ENCODE results near the gene WFDC1.
"Not testable (repeated sequence)": the region's sequence is repeated elsewhere in the genome, so short reads cannot be mapped to it uniquely, and the experiment has no call there.

The WFDC1 gene

GRCh38 chr16:84343800-84344199 lies 49.1 kb downstream of the WFDC1 start:
- H3K27ac ChIP-seq, result not testable (repeated sequence)

GRCh38 chr16:84344781-84345180 lies 50.1 kb downstream of the WFDC1 start:
- no peak overlapping the region for H3K27ac ChIP-seq
- H3K4me3 ChIP-seq, result no peak overlapping the region

More at GRCh38 chr16:84343800-84344199, 49.1 kb downstream of the WFDC1 start:
- H3K4me3 ChIP-seq, result not testable (repeated sequence)

- H3K4me3 ChIP-seq, result no peak overlapping the region
- no peak overlapping the region for H3K27ac ChIP-seq
These were observed 52.5 kb downstream of the WFDC1 start for GRCh38 chr16:84347161-84347560.

GRCh38 chr16:84348386-84348888 lies 53.8 kb downstream of the WFDC1 start:
- Histone ChIP-seq H3K27ac (no peak overlapping the region), H3K4me3 (no peak overlapping the region)

GRCh38 chr16:84349862-84350684 lies 55.4 kb downstream of the WFDC1 start:
- Histone ChIP-seq H3K4me3 (no peak overlapping the region), H3K27ac (no peak overlapping the region)

- H3K4me3 ChIP-seq, result no peak overlapping the region
- H3K27ac ChIP-seq, result no peak overlapping the region
These were observed 56.2 kb downstream of the WFDC1 start for GRCh38 chr16:84350685-84351400.

GRCh38 chr16:84351630-84352029 lies 57.0 kb downstream of the WFDC1 start:
- Histone ChIP-seq H3K27ac (no peak overlapping the region), H3K4me3 (no peak overlapping the region)

- H3K27ac ChIP-seq, result peak overlapping the region in 8 of 21 experiments; percentile 14 to 65 (median 32)
- no peak overlapping the region for H3K4me3 ChIP-seq
These were observed 59.6 kb downstream of the WFDC1 start for GRCh38 chr16:84354306-84354705.

- Histone ChIP-seq H3K4me3 (no peak overlapping the region), H3K27ac (peak overlapping the region in 1 of 21 experiments; percentile 78)
These were observed 60.5 kb downstream of the WFDC1 start for GRCh38 chr16:84355149-84355548.

GRCh38 chr16:84356176-84356575 lies 61.5 kb downstream of the WFDC1 start:
- Histone ChIP-seq H3K27ac (peak overlapping the region in 4 of 21 experiments; percentile 30 to 78 (median 50)), H3K4me3 (no peak overlapping the region)

GRCh38 chr16:84356591-84357116 lies 62.0 kb downstream of the WFDC1 start:
- Histone ChIP-seq H3K27ac (peak overlapping the region in 6 of 21 experiments; percentile 38 to 78 (median 58)), H3K4me3 (no peak overlapping the region)

GRCh38 chr16:84357191-84357651 lies 62.5 kb downstream of the WFDC1 start:
- Histone ChIP-seq H3K4me3 (no peak overlapping the region), H3K27ac (peak overlapping the region in 6 of 21 experiments; percentile 38 to 78 (median 58))

GRCh38 chr16:84358601-84359295 lies 64.1 kb downstream of the WFDC1 start:
- H3K27ac ChIP-seq, result no peak overlapping the region

GRCh38 chr16:84359326-84359725 lies 64.6 kb downstream of the WFDC1 start:
- Histone ChIP-seq H3K27ac (no peak overlapping the region), H3K4me3 (no peak overlapping the region)

More at GRCh38 chr16:84358601-84359295, 64.1 kb downstream of the WFDC1 start:
- no peak overlapping the region for H3K4me3 ChIP-seq

- H3K27ac ChIP-seq, result no peak overlapping the region
- no peak overlapping the region for H3K4me3 ChIP-seq
These were observed 65.5 kb downstream of the WFDC1 start for GRCh38 chr16:84360170-84360569.

- peak overlapping the region in 1 of 21 experiments; percentile 19 for H3K27ac ChIP-seq
These were observed 66.1 kb downstream of the WFDC1 start for GRCh38 chr16:84360748-84361147.

GRCh38 chr16:84361546-84361945 lies 66.9 kb downstream of the WFDC1 start:
- Histone ChIP-seq H3K4me3 (no peak overlapping the region), H3K27ac (no peak overlapping the region)

More at GRCh38 chr16:84360748-84361147, 66.1 kb downstream of the WFDC1 start:
- no peak overlapping the region for H3K4me3 ChIP-seq

GRCh38 chr16:84362471-84362941 lies 67.8 kb downstream of the WFDC1 start:
- Histone ChIP-seq H3K4me3 (no peak overlapping the region), H3K27ac (no peak overlapping the region)

- H3K27ac ChIP-seq, result no peak overlapping the region
- no peak overlapping the region for H3K4me3 ChIP-seq
These were observed 71.5 kb downstream of the WFDC1 start for GRCh38 chr16:84366208-84366607.

- H3K27ac ChIP-seq, result no peak overlapping the region
- no peak overlapping the region for H3K4me3 ChIP-seq
These were observed 72.6 kb downstream of the WFDC1 start for GRCh38 chr16:84367297-84367680.
